Mesenchymal stem cell (in vitro differentiated cells and primary cell): ENCODE data around the gene ALDH3B1.

ENCODE experiments used
- DNase-seq: peaks from one replicate; pipeline ENCODE4 v3.0.0-alpha.2; 2013
- H2AFZ ChIP-seq: one replicate; pipeline ENCODE4 v1.6.1; 2013; ENCODE audit warnings: low read depth, mild to moderate bottlenecking, control low read depth, inconsistent platforms, low read length, moderate library complexity
- H2AK5ac ChIP-seq: 2 replicates; pipeline ENCODE4 v1.6.1; 2013; ENCODE audit warnings: low read length, moderate library complexity, mild to moderate bottlenecking, inconsistent platforms; ENCODE audit not compliant: severe bottlenecking
- H2BK120ac ChIP-seq: one replicate; pipeline ENCODE4 v1.6.1; 2013; ENCODE audit warnings: low read depth, mild to moderate bottlenecking, inconsistent platforms, low read length, moderate library complexity
- H2BK12ac ChIP-seq, 2 experiments: one replicate each; pipeline ENCODE4 v1.6.1; 2013; ENCODE audit warnings: inconsistent platforms in 2 of 2, low read length in 2 of 2, mild to moderate bottlenecking in 2 of 2, moderate library complexity in 2 of 2, control low read depth in 1 of 2
- H2BK15ac ChIP-seq: one replicate; pipeline ENCODE4 v1.6.1; 2013; ENCODE audit warnings: mild to moderate bottlenecking, low read depth, inconsistent platforms; ENCODE audit not compliant: poor library complexity, severe bottlenecking
- H2BK5ac ChIP-seq: 2 replicates; pipeline ENCODE4 v1.6.1; 2013; ENCODE audit warnings: low read depth, mild to moderate bottlenecking, low read length, control low read depth, inconsistent platforms; ENCODE audit not compliant: poor library complexity, severe bottlenecking
- H3K14ac ChIP-seq, 2 experiments: one replicate each; pipeline ENCODE4 v1.6.1; 2013; ENCODE audit warnings: inconsistent platforms in 2 of 2, low read length in 2 of 2, control low read depth in 1 of 2, mild to moderate bottlenecking in 1 of 2, moderate library complexity in 1 of 2
- H3K18ac ChIP-seq, 2 experiments: one replicate each; pipeline ENCODE4 v1.6.1; 2013; ENCODE audit warnings: inconsistent platforms in 2 of 2, low read length in 2 of 2, control low read depth in 1 of 2, low read depth in 1 of 2, mild to moderate bottlenecking in 1 of 2
- H3K23ac ChIP-seq, 2 experiments: one replicate each; pipeline ENCODE4 v1.6.1; 2013; ENCODE audit warnings: inconsistent platforms in 2 of 2, low read length in 2 of 2, mild to moderate bottlenecking in 2 of 2, moderate library complexity in 2 of 2, control low read depth in 1 of 2
- H3K27ac ChIP-seq: 2 replicates; pipeline ENCODE4 v1.5.1; 2013; ENCODE audit warnings: mild to moderate bottlenecking, moderate library complexity, low read length, control low read depth, inconsistent platforms; ENCODE audit not compliant: poor library complexity, severe bottlenecking
- H3K27me3 ChIP-seq, 2 experiments: 2 replicates each; pipeline versions ENCODE4 v1.6.1 to v1.7.0; 2013; ENCODE audit warnings: low read length in 2 of 2, mild to moderate bottlenecking in 2 of 2, moderate library complexity in 2 of 2, control low read depth in 1 of 2, inconsistent platforms in 1 of 2; ENCODE audit not compliant: control insufficient read depth in 1 of 2, insufficient read depth in 1 of 2
- H3K36me3 ChIP-seq, 2 experiments: 2 replicates each; pipeline versions ENCODE4 v1.6.1 to v1.7.0; 2013; ENCODE audit warnings: low read length in 2 of 2, control low read depth in 1 of 2, inconsistent platforms in 1 of 2, low read depth in 1 of 2, mild to moderate bottlenecking in 1 of 2; ENCODE audit not compliant: insufficient read depth in 2 of 2, control insufficient read depth in 1 of 2
- H3K4ac ChIP-seq, 2 experiments: one replicate each; pipeline ENCODE4 v1.6.1; 2013; ENCODE audit warnings: inconsistent platforms in 2 of 2, low read length in 2 of 2, mild to moderate bottlenecking in 2 of 2, moderate library complexity in 2 of 2, control low read depth in 1 of 2, low read depth in 1 of 2
- H3K4me1 ChIP-seq: 2 replicates; pipeline ENCODE4 v1.6.1; 2013; ENCODE audit warnings: low read depth, low read length, control low read depth; ENCODE audit not compliant: control insufficient read depth, insufficient read depth
- H3K4me2 ChIP-seq: 2 replicates; pipeline ENCODE4 v1.6.1; 2013; ENCODE audit warnings: low read length, mild to moderate bottlenecking, inconsistent platforms; ENCODE audit not compliant: poor library complexity, severe bottlenecking
- H3K4me3 ChIP-seq, 2 experiments: 2 replicates each; pipeline versions ENCODE4 v1.5.1 to v1.7.0; 2013; ENCODE audit warnings: low read length in 2 of 2, mild to moderate bottlenecking in 2 of 2, control low read depth in 1 of 2, low read depth in 1 of 2; ENCODE audit not compliant: insufficient read depth in 1 of 2
- H3K79me1 ChIP-seq: replicated peaks from 2 replicates; pipeline ENCODE4 v1.6.1; 2013; ENCODE audit warnings: mild to moderate bottlenecking, control low read depth, low read length, inconsistent platforms; ENCODE audit not compliant: poor library complexity, severe bottlenecking
- H3K9ac ChIP-seq: 2 replicates; pipeline ENCODE4 v1.7.0; 2013; ENCODE audit warnings: mild to moderate bottlenecking, low read length, moderate library complexity
- H3K9me3 ChIP-seq: 2 replicates; pipeline ENCODE4 v1.7.0; 2013; ENCODE audit warnings: mild to moderate bottlenecking, low read length; ENCODE audit not compliant: control insufficient read depth
- H4K8ac ChIP-seq: one replicate; pipeline ENCODE4 v1.6.1; 2013; ENCODE audit warnings: inconsistent platforms, mild to moderate bottlenecking, low read length, moderate library complexity
- H4K91ac ChIP-seq: one replicate; pipeline ENCODE4 v1.6.1; 2013; ENCODE audit warnings: mild to moderate bottlenecking, low read length, inconsistent platforms
- WGBS: methylation state at CpG from one replicate; pipeline ENCODE4 v1.1.7; 2013; ENCODE audit warnings: mixed read lengths; 5-methylcytosine and 5-hydroxymethylcytosine counted together

Gene ALDH3B1

GRCh38 chr11:68012843-68013610 lies 2.9 kb downstream of the ALDH3B1 start:
- no peaks in the 10 kb centered on the region for H3K27me3 ChIP-seq
- peak overlapping the region; percentile 94 for H3K27ac ChIP-seq
- no peak overlapping the region for H2AFZ ChIP-seq
- no peaks in the 10 kb centered on the region for H3K9me3 ChIP-seq
- WGBS, result 52% methylated on average over 15 of the region's 16 CpGs
- H4K91ac ChIP-seq, result peak overlapping the region; percentile 99
- H2BK15ac ChIP-seq, result peak overlapping the region; percentile 98
- H3K9ac ChIP-seq, result peak overlapping the region; percentile 33
- no peak overlapping the region for H3K4me3 ChIP-seq
- peak overlapping the region; percentile 6 for H3K4me2 ChIP-seq
- H3K4me1 ChIP-seq, result peaks cover 72% of the 10 kb centered on the region
- H3K23ac ChIP-seq, result no peak overlapping the region
- peak overlapping the region in 1 of 2 experiments; percentile 50 for H3K14ac ChIP-seq
- H2BK12ac ChIP-seq, result peak overlapping the region; percentile 93 to 99
- peak overlapping the region; percentile 100 for H2AK5ac ChIP-seq
- H3K36me3 ChIP-seq, result peaks cover 5% of the 10 kb centered on the region in 2 experiments
- peak; percentile 93 for DNase-seq
- H2BK5ac ChIP-seq, result peak overlapping the region; percentile 96
- H4K8ac ChIP-seq, result peak overlapping the region; percentile 97
- H3K18ac ChIP-seq, result peak overlapping the region; percentile 88 to 93
- H3K79me1 ChIP-seq, result peaks cover 12% of the 10 kb centered on the region
- peak overlapping the region; percentile 99 for H2BK120ac ChIP-seq
- peak overlapping the region; percentile 86 to 91 for H3K4ac ChIP-seq

DNA sequence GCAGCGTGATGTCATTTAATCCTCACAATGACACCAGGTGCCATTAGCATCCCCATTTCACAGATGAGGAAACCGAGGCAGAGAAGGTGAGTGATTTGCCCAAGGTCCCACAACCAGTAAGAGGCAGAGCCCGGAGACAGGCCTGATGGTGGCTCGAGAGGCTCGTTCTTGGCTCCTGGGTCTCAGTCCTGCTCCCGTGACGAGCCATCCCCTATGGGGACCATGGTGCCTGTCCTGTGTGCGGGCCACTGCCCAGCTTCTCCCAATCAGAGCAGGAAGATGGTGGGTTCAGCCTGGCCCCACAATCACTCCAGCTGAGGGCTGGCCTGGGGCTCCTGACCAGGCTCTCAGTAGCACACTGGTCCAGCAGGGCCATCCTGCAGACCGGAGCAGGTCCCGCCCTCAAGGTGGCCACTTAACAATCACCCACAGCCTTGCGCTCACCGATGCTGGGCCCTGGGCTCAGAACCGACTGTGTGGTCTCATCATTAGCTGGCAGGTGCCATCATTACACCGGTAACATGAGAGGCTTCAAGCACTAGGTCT lies 3.6 kb downstream of the ALDH3B1 start:
- H3K4ac ChIP-seq, result peak overlapping the region; percentile 21 to 95
- H3K36me3 ChIP-seq, result peaks cover 5% of the 10 kb centered on the region in 2 experiments
- H2BK5ac ChIP-seq, result peak overlapping the region; percentile 11
- H3K23ac ChIP-seq, result no peak overlapping the region
- H3K4me3 ChIP-seq, result no peak overlapping the region
- H3K27me3 ChIP-seq, result no peaks in the 10 kb centered on the region
- H4K8ac ChIP-seq, result peak overlapping the region; percentile 30
- peak overlapping the region; percentile 97 for H4K91ac ChIP-seq
- 88% methylated on average over 14 of the region's 14 CpGs for WGBS
- H3K79me1 ChIP-seq, result peaks cover 12% of the 10 kb centered on the region
- peak overlapping the region; percentile 75 to 93 for H3K18ac ChIP-seq
- peaks cover 67% of the 10 kb centered on the region for H3K4me1 ChIP-seq
- H3K4me2 ChIP-seq, result no peak overlapping the region
- peak overlapping the region; percentile 61 for H2AK5ac ChIP-seq
- DNase-seq, result no peak
- peak overlapping the region in 1 of 2 experiments; percentile 55 for H3K14ac ChIP-seq
- H2BK15ac ChIP-seq, result peak overlapping the region; percentile 50
- H2BK12ac ChIP-seq, result peak overlapping the region; percentile 93 to 99
- H3K9ac ChIP-seq, result peak overlapping the region; percentile 66
- H2AFZ ChIP-seq, result no peak overlapping the region
- no peaks in the 10 kb centered on the region for H3K9me3 ChIP-seq
- peak overlapping the region; percentile 80 for H3K27ac ChIP-seq
- peak overlapping the region; percentile 95 for H2BK120ac ChIP-seq

- Histone ChIP-seq H4K8ac (peak overlapping the region; percentile 66), H2BK120ac (peak overlapping the region; percentile 71), H3K14ac (peak overlapping the region in 1 of 2 experiments; percentile 53)
Observed at GRCh38 chr11:68014157-68014946, 4.2 kb downstream of the ALDH3B1 start.

More at GRCh38 chr11:68014157-68014946, 4.2 kb downstream of the ALDH3B1 start:
- Histone ChIP-seq H3K27ac (peak overlapping the region; percentile 8), H4K91ac (peak overlapping the region; percentile 97), H3K9ac (peak overlapping the region; percentile 66), H2AFZ (no peak overlapping the region), H2BK12ac (peak overlapping the region; percentile 93 to 99), H2AK5ac (peak overlapping the region; percentile 61), H3K36me3 (peaks cover 5 to 10% of the 10 kb centered on the region in 2 experiments), H3K18ac (peak overlapping the region; percentile 75 to 93), H2BK15ac (peak overlapping the region; percentile 76), H3K4me1 (peaks cover 67% of the 10 kb centered on the region), H3K4ac (peak overlapping the region; percentile 34 to 95), H3K79me1 (peaks cover 12% of the 10 kb centered on the region), H3K4me3 (no peak overlapping the region), H3K23ac (no peak overlapping the region), H2BK5ac (no peak overlapping the region), H3K27me3 (no peaks in the 10 kb centered on the region), H3K4me2 (no peak overlapping the region), H3K9me3 (no peaks in the 10 kb centered on the region)
- peak; percentile 73 for DNase-seq
- 62% methylated on average over 13 of the region's 16 CpGs for WGBS
